ENCODE data around the gene MRPL24. TPM values are rescaled to one million over a fixed set of nuclear protein-coding genes. Genes with fewer than 3 reads are reported as not detected.
A peak's percentile ranks its signal among the peaks of the same experiment; 100 is the strongest.

The MRPL24 gene
- total and polyA plus RNA-seq, 9 of the 15 experiments (the other 6 are each of a cell fraction or from before 2014, with no cell fraction given): 74.3 to 267 (median 113) TPM

DNA sequence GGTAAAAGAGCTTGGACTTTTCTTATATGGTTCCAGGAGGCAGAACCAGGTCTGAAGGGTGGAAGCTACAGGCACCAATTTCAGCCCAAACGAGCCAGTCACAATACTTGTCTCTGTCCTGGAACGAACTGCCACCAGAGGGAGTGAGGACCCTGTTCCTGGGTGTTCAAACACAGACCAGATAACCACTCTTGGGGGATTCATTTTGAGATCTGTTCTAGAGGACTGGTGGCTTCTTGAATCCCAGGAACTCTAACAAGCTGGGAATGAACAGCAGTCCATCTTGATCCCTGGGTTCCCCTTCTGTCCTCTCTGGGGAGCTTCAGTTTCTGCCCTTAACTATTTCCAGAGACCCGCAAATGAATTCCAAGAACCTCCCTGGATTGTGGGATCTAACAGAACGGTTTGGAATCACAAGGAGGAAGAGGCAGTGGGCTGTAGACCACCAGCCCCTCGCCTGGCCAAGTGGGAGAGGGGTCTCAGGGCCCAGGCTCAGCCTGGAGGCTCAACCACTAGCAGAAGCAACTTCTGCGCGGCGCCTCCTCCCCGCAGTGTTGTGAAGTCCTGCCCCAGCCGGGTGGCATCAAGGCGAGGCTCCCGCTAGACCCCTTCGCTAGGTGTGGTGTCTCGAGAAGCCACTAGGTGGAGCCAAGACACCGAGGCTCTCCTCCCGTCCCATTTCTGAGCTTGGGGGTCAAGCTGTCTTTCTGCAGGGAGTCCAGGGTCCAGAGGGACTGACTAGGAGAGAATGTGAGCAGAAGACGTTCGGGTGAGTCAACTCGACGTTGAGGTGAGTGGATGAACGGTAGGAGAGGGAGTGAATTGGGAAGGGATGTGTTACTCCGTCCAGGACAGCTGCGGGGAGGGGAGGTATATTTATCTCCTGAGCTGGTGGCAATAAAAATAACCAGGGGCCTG lies 51.6 kb downstream of the MRPL24 start (continued):
- TF ChIP-seq CBX8 (IDR thresholded peaks at IDR 0.05; ENCODE audit: borderline replicate concordance, extremely low read depth, low read depth, low read length, poor library complexity, severe bottlenecking) (no peak), MYC (IDR thresholded peaks at IDR 0.05; ENCODE audit: low read depth, low read length) (peak; percentile 27; the same call in 1 of the 2 replicates), MYC (CRISPR knock-in tag; IDR thresholded peaks at IDR 0.05; ENCODE audit: borderline replicate concordance, low read depth) (no peak), MYNN (IDR thresholded peaks at IDR 0.05) (peak; percentile 63; the same call in 1 of the 2 replicates), MYNN (CRISPR knock-in tag; IDR thresholded peaks at IDR 0.05) (no peak), MTA1 (IDR thresholded peaks at IDR 0.05; ENCODE audit: borderline replicate concordance) (no peak), POLR2A (conservative IDR thresholded peaks at IDR 0.05) (no peak), ZC3H11A (IDR thresholded peaks at IDR 0.05; ENCODE audit: low read depth, low read length) (no peak), MAZ (CRISPR knock-in tag; conservative IDR thresholded peaks at IDR 0.05 in 1 of 2, IDR thresholded peaks at IDR 0.05 in 1 of 2) (peak; percentile 72 to 96), TRIM28 (IDR thresholded peaks at IDR 0.05) (peak; percentile 18; the same call in 1 of the 2 replicates), ESRRA (IDR thresholded peaks at IDR 0.05; ENCODE audit: borderline replicate concordance, low read depth) (peak; percentile 43), XRCC5 (IDR thresholded peaks at IDR 0.05; ENCODE audit: low read depth, low read length) (0 out of 2 replicates have a peak, but pooled peaks have one; percentile 64), TAF1 (IDR thresholded peaks at IDR 0.05; ENCODE audit: control insufficient read depth, extremely low read depth, insufficient read depth, low read length, severe bottlenecking) (no peak), FOXP1 (CRISPR knock-in tag; IDR thresholded peaks at IDR 0.05) (0 out of 2 replicates have a peak, but pooled peaks have one; percentile 49), CEBPG (CRISPR knock-in tag; IDR thresholded peaks at IDR 0.05) (no peak), CEBPG (tag; conservative IDR thresholded peaks at IDR 0.05 in 1 of 2, IDR thresholded peaks at IDR 0.05 in 1 of 2) (no peak), RBFOX2 (IDR thresholded peaks at IDR 0.05; ENCODE audit: low read depth, low read length) (peak; percentile 66), CREB1 (IDR thresholded peaks at IDR 0.05) (no peak), CREB1 (CRISPR knock-in tag; IDR thresholded peaks at IDR 0.05) (peak; percentile 46), TBL1XR1 (IDR thresholded peaks at IDR 0.05; ENCODE audit: low read length in 2 of 2) (0 out of 4 replicates have a peak, but pooled peaks of 1 of the 2 experiments have one; percentile 9)
- TF ChIP-seq, protein P1, sequence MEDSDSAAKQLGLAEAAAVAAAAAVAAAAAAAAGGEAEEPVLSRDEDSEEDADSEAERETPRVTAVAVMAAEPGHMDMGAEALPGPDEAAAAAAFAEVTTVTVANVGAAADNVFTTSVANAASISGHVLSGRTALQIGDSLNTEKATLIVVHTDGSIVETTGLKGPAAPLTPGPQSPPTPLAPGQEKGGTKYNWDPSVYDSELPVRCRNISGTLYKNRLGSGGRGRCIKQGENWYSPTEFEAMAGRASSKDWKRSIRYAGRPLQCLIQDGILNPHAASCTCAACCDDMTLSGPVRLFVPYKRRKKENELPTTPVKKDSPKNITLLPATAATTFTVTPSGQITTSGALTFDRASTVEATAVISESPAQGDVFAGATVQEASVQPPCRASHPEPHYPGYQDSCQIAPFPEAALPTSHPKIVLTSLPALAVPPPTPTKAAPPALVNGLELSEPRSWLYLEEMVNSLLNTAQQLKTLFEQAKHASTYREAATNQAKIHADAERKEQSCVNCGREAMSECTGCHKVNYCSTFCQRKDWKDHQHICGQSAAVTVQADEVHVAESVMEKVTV (CRISPR knock-in tag; IDR thresholded peaks at IDR 0.05): peak; percentile 92
- TF ChIP-seq, protein P2, sequence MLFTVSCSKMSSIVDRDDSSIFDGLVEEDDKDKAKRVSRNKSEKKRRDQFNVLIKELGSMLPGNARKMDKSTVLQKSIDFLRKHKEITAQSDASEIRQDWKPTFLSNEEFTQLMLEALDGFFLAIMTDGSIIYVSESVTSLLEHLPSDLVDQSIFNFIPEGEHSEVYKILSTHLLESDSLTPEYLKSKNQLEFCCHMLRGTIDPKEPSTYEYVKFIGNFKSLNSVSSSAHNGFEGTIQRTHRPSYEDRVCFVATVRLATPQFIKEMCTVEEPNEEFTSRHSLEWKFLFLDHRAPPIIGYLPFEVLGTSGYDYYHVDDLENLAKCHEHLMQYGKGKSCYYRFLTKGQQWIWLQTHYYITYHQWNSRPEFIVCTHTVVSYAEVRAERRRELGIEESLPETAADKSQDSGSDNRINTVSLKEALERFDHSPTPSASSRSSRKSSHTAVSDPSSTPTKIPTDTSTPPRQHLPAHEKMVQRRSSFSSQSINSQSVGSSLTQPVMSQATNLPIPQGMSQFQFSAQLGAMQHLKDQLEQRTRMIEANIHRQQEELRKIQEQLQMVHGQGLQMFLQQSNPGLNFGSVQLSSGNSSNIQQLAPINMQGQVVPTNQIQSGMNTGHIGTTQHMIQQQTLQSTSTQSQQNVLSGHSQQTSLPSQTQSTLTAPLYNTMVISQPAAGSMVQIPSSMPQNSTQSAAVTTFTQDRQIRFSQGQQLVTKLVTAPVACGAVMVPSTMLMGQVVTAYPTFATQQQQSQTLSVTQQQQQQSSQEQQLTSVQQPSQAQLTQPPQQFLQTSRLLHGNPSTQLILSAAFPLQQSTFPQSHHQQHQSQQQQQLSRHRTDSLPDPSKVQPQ (CRISPR knock-in tag; IDR thresholded peaks at IDR 0.05; ENCODE audit: borderline replicate concordance): no peak
- TF ChIP-seq, protein P3, sequence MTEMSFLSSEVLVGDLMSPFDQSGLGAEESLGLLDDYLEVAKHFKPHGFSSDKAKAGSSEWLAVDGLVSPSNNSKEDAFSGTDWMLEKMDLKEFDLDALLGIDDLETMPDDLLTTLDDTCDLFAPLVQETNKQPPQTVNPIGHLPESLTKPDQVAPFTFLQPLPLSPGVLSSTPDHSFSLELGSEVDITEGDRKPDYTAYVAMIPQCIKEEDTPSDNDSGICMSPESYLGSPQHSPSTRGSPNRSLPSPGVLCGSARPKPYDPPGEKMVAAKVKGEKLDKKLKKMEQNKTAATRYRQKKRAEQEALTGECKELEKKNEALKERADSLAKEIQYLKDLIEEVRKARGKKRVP (CRISPR knock-in tag; IDR thresholded peaks at IDR 0.05): no peak
